Activated naive CD8-positive, alpha-beta T cell treated with anti-CD3 and anti-CD28 coated beads, Interleukin-2, amount 10 ng/mL, durations not matched to agents 7 days and 5 days (primary cell): ENCODE measurements around the gene IFNL2. TPM values are rescaled to one million over a fixed set of nuclear protein-coding genes. Genes with fewer than 3 reads are reported as not detected.
"Not testable (repeated sequence)": the region's sequence is repeated elsewhere in the genome, so short reads cannot be mapped to it uniquely, and the experiment has no call there.

ENCODE experiments used
- ATAC-seq: fragments of 150-1000 bp; cut with Tn5 transposase; one replicate; pipeline ENCODE4 v1.10.0; 2021; ENCODE audit warnings: low read depth, moderate library complexity
- POLR2A ChIA-PET: fragments of 350-600 bp; sonication (Branson Sonifier 250); formaldehyde crosslinking; loops from one replicate; lab custom pipeline; 2021; ENCODE audit warnings: antibody characterized with exemption; lab: Charles Lee
- DNase-seq: peaks from one replicate; pipeline ENCODE4 v3.0.0; 2021
- H3K27ac Mint-ChIP-seq: one replicate; pipeline ENCODE4 v1.8.0; 2022; ENCODE audit warnings: mild to moderate bottlenecking, mixed read lengths
- H3K27me3 Mint-ChIP-seq: one replicate; pipeline ENCODE4 v1.8.0; 2022; ENCODE audit warnings: mild to moderate bottlenecking, moderate library complexity, mixed read lengths
- H3K36me3 Mint-ChIP-seq: one replicate; pipeline ENCODE4 v1.8.0; 2021; ENCODE audit warnings: mild to moderate bottlenecking, mixed read lengths
- H3K4me1 Mint-ChIP-seq: one replicate; pipeline ENCODE4 v1.8.0; 2021; ENCODE audit warnings: mixed read lengths
- H3K4me3 Mint-ChIP-seq: one replicate; pipeline ENCODE4 v1.8.0; 2022; ENCODE audit warnings: mild to moderate bottlenecking, moderate library complexity, mixed read lengths
- H3K9me3 Mint-ChIP-seq: one replicate; pipeline ENCODE4 v1.8.0; 2021; ENCODE audit warnings: mixed read lengths
- total RNA-seq, 2 experiments: library from RNA; stranded (reverse); gene quantifications; one replicate each; pipeline ENCODE4 v1.2.3, GENCODE V29; 2021

The IFNL2 gene
- total RNA-seq, 2 experiments from 2014 or later, result not detected

- no peak for DNase-seq
- Mint-ChIP-seq H3K4me3 (no peak overlapping the region), H3K27ac (no peak overlapping the region), H3K27me3 (peaks cover 48% of the 10 kb centered on the region), H3K9me3 (no peaks in the 10 kb centered on the region), H3K4me1 (peaks cover 5% of the 10 kb centered on the region), H3K36me3 (no peaks in the 10 kb centered on the region)
- POLR2A ChIA-PET, result no interaction called here
- ATAC-seq, result no peak
Observed at GRCh38 chr19:39262496-39262895, 5.7 kb upstream of the IFNL2 start.

- no peak for DNase-seq
- POLR2A ChIA-PET, result no interaction called here
- no peaks in the 10 kb centered on the region for H3K9me3 Mint-ChIP-seq
- H3K4me3 Mint-ChIP-seq, result no peak overlapping the region
- H3K27me3 Mint-ChIP-seq, result peaks cover 49% of the 10 kb centered on the region
- ATAC-seq, result no peak
- H3K4me1 Mint-ChIP-seq, result peaks cover 2% of the 10 kb centered on the region
- H3K27ac Mint-ChIP-seq, result no peak overlapping the region
- H3K36me3 Mint-ChIP-seq, result no peaks in the 10 kb centered on the region
Observed at GRCh38 chr19:39263912-39264305, 4.3 kb upstream of the IFNL2 start.

- DNase-seq (no peak), ATAC-seq (no peak)
- no peak overlapping the region for H3K27ac Mint-ChIP-seq
- peaks cover 2% of the 10 kb centered on the region for H3K4me1 Mint-ChIP-seq
- H3K9me3 Mint-ChIP-seq, result no peaks in the 10 kb centered on the region
- POLR2A ChIA-PET, result no interaction called here
- peaks cover 50% of the 10 kb centered on the region for H3K27me3 Mint-ChIP-seq
- H3K36me3 Mint-ChIP-seq, result no peaks in the 10 kb centered on the region
- no peak overlapping the region for H3K4me3 Mint-ChIP-seq
Observed at GRCh38 chr19:39264306-39265290, 3.6 kb upstream of the IFNL2 start.

GRCh38 chr19:39265321-39265916, 2.8 kb upstream of the IFNL2 start:
- no peak for DNase-seq
- no peak overlapping the region for H3K27ac Mint-ChIP-seq
- peaks cover 2% of the 10 kb centered on the region for H3K4me1 Mint-ChIP-seq
- no peaks in the 10 kb centered on the region for H3K36me3 Mint-ChIP-seq
- H3K4me3 Mint-ChIP-seq, result no peak overlapping the region
- H3K27me3 Mint-ChIP-seq, result peaks cover 49% of the 10 kb centered on the region
- H3K9me3 Mint-ChIP-seq, result no peaks in the 10 kb centered on the region
- POLR2A ChIA-PET, result no interaction called here
- peak; percentile 15 for ATAC-seq

GRCh38 chr19:39268531-39269223, 481 bp downstream of the IFNL2 start:
- H3K4me3 Mint-ChIP-seq, H3K4me1 Mint-ChIP-seq, H3K27ac Mint-ChIP-seq, H3K9me3 Mint-ChIP-seq, POLR2A ChIA-PET, DNase-seq, ATAC-seq, H3K36me3 Mint-ChIP-seq: not testable (repeated sequence)
- peaks cover 25% of the 10 kb centered on the region for H3K27me3 Mint-ChIP-seq

GRCh38 chr19:39269369-39269768, 1.2 kb downstream of the IFNL2 start:
- peaks cover 19% of the 10 kb centered on the region for H3K27me3 Mint-ChIP-seq
- H3K4me3 Mint-ChIP-seq, ATAC-seq, POLR2A ChIA-PET, H3K36me3 Mint-ChIP-seq, DNase-seq, H3K9me3 Mint-ChIP-seq, H3K4me1 Mint-ChIP-seq, H3K27ac Mint-ChIP-seq: not testable (repeated sequence)

GRCh38 chr19:39270036-39270871, 2.1 kb downstream of the IFNL2 start:
- Mint-ChIP-seq H3K9me3 (no peaks in the 10 kb centered on the region), H3K4me3 (no peak overlapping the region), H3K36me3 (no peaks in the 10 kb centered on the region), H3K4me1 (peaks cover 2% of the 10 kb centered on the region), H3K27ac (no peak overlapping the region), H3K27me3 (peaks cover 15% of the 10 kb centered on the region)
- no peak for DNase-seq
- ATAC-seq, result no peak
- POLR2A ChIA-PET, result no interaction called here

GRCh38 chr19:39273859-39274258, 5.7 kb downstream of the IFNL2 start:
- H3K27me3 Mint-ChIP-seq, result peaks cover 14% of the 10 kb centered on the region
- H3K27ac Mint-ChIP-seq, POLR2A ChIA-PET, H3K4me3 Mint-ChIP-seq, H3K36me3 Mint-ChIP-seq, H3K4me1 Mint-ChIP-seq, H3K9me3 Mint-ChIP-seq, DNase-seq, ATAC-seq: not testable (repeated sequence)

GRCh38 chr19:39275578-39275977, 7.4 kb downstream of the IFNL2 start:
- ATAC-seq, result no peak
- Mint-ChIP-seq H3K36me3 (no peaks in the 10 kb centered on the region), H3K4me1 (no peaks in the 10 kb centered on the region), H3K27me3 (peaks cover 15% of the 10 kb centered on the region), H3K4me3 (no peak overlapping the region), H3K27ac (no peak overlapping the region), H3K9me3 (no peaks in the 10 kb centered on the region)
- POLR2A ChIA-PET, result no interaction called here
- no peak for DNase-seq

- H3K9me3 Mint-ChIP-seq, result no peaks in the 10 kb centered on the region
- POLR2A ChIA-PET, result no interaction called here
- H3K36me3 Mint-ChIP-seq, result no peaks in the 10 kb centered on the region
- H3K27me3 Mint-ChIP-seq, result peaks cover 17% of the 10 kb centered on the region
- H3K4me3 Mint-ChIP-seq, result no peak overlapping the region
- H3K4me1 Mint-ChIP-seq, result no peaks in the 10 kb centered on the region
- no peak for DNase-seq
- H3K27ac Mint-ChIP-seq, result no peak overlapping the region
- no peak for ATAC-seq
Observed at GRCh38 chr19:39276740-39277139, 8.5 kb downstream of the IFNL2 start.

- H3K36me3 Mint-ChIP-seq, result no peaks in the 10 kb centered on the region
- H3K9me3 Mint-ChIP-seq, result peaks cover 3% of the 10 kb centered on the region
- H3K4me3 Mint-ChIP-seq, result no peak overlapping the region
- POLR2A ChIA-PET, result no interaction called here
- H3K4me1 Mint-ChIP-seq, result no peaks in the 10 kb centered on the region
- peaks cover 22% of the 10 kb centered on the region for H3K27me3 Mint-ChIP-seq
- H3K27ac Mint-ChIP-seq, result no peak overlapping the region
- ATAC-seq, result no peak
- DNase-seq, result no peak
Observed at GRCh38 chr19:39277598-39277997, 9.4 kb downstream of the IFNL2 start.

GRCh38 chr19:39282021-39282420, 13.8 kb downstream of the IFNL2 start:
- no peak for DNase-seq
- ATAC-seq, result no peak
- H3K4me3 Mint-ChIP-seq, result no peak overlapping the region
- no peak overlapping the region for H3K27ac Mint-ChIP-seq
- H3K27me3 Mint-ChIP-seq, result peaks cover 40% of the 10 kb centered on the region
- H3K4me1 Mint-ChIP-seq, result no peaks in the 10 kb centered on the region
- H3K9me3 Mint-ChIP-seq, result peaks cover 10% of the 10 kb centered on the region
- H3K36me3 Mint-ChIP-seq, result peaks cover 2% of the 10 kb centered on the region
- POLR2A ChIA-PET, result no interaction called here

GRCh38 chr19:39284032-39284431, 15.8 kb downstream of the IFNL2 start:
- H3K9me3 Mint-ChIP-seq, result peaks cover 10% of the 10 kb centered on the region
- no peak for DNase-seq

More at GRCh38 chr19:39284032-39284431, 15.8 kb downstream of the IFNL2 start:
- POLR2A ChIA-PET, result no interaction called here
- H3K27ac Mint-ChIP-seq, result no peak overlapping the region
- peaks cover 2% of the 10 kb centered on the region for H3K36me3 Mint-ChIP-seq
- no peak for ATAC-seq
- peaks cover 55% of the 10 kb centered on the region for H3K27me3 Mint-ChIP-seq
- H3K4me1 Mint-ChIP-seq, result no peaks in the 10 kb centered on the region
- H3K4me3 Mint-ChIP-seq, result no peak overlapping the region
